GM18868 (cell line): ENCODE data around the gene MCUB.
"Not testable (repeated sequence)": the region's sequence is repeated elsewhere in the genome, so short reads cannot be mapped to it uniquely, and the experiment has no call there.

Experiments used
- ATAC-seq: cut with Tn5 transposase; IDR thresholded peaks from one replicate; pipeline ENCODE4 v1.9.1; 2021; ENCODE audit warnings: mild to moderate bottlenecking, moderate library complexity; ENCODE audit not compliant: unreplicated experiment

Gene MCUB

GRCh38 chr4:109578846-109579245 lies 18.8 kb downstream of the MCUB start:
- ATAC-seq = no peak

GRCh38 chr4:109579997-109580396 lies 20.0 kb downstream of the MCUB start:
- not testable (repeated sequence) for ATAC-seq

GRCh38 chr4:109588176-109588575 lies 28.1 kb downstream of the MCUB start:
- ATAC-seq = peak; percentile 99

GRCh38 chr4:109589119-109589518 lies 29.1 kb downstream of the MCUB start:
- no peak for ATAC-seq

DNA sequence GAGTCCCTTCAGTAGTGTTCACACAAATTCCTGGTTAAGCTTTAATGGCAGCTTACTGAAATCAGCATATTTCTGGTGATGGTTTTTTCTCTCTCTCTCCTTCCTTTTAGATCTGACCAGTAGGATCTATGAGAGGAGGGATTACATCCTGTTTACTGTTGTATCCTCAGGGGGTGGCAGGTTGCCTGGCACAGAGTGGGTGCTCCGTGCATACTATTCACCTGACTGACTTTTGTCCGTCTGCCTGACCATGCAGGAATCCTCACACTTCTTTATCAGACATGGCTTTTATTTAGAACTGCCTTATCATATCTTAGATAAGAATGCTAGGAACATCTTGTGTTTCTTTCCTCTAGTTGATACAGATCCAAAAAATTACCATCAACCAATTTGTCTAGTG lies 29.6 kb downstream of the MCUB start:
- no peak for ATAC-seq

GRCh38 chr4:109590905-109591304 lies 30.9 kb downstream of the MCUB start:
- ATAC-seq = no peak

DNA sequence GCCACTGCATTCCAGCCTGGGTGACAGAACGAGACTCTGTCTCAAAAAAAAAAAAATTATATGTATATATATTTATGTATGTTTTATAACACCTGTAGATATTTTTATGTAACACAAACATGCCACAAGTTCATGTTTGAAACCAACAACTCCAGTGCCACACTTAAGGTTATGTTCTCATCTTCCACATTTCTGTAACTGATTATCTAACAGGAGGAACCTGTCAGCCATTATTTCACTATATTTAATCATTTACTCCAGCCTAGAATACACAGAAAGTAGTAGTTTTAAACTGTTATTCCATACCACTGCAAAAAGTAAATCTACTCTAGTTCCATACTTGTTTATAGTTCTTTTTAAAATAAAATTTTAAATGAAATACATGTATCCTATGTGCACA lies 32.3 kb downstream of the MCUB start:
- no peak for ATAC-seq

GRCh38 chr4:109595123-109595522 lies 35.1 kb downstream of the MCUB start:
- ATAC-seq = not testable (repeated sequence)

DNA sequence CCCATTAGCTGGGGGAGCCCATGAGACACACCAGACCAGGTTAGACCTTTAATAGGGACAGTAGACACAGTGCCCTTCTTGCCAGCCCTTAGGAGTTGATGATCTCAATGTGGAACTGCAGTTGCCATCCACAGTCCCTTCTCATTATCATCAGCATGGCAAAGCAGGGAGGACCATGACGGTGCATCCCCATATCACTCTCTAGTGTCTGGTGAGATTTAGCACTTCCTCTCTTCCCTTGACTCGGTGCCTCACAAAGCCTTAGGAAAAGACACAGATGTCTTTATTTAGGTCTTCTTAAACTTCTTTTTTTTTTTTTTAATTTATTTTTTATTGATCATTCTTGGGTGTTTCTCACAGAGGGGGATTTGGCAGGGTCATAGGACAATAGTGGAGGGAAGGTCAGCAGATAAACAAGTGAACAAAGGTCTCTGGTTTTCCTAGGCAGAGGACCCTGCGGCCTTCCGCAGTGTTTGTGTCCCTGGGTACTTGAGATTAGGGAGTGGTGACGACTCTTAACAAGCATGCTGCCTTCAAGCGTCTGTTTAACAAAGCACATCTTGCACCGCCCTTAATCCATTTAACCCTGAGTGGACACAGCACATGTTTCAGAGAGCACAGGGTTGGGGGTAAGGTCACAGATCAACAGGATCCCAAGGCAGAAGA lies 36.5 kb downstream of the MCUB start:
- not testable (repeated sequence) for ATAC-seq

DNA sequence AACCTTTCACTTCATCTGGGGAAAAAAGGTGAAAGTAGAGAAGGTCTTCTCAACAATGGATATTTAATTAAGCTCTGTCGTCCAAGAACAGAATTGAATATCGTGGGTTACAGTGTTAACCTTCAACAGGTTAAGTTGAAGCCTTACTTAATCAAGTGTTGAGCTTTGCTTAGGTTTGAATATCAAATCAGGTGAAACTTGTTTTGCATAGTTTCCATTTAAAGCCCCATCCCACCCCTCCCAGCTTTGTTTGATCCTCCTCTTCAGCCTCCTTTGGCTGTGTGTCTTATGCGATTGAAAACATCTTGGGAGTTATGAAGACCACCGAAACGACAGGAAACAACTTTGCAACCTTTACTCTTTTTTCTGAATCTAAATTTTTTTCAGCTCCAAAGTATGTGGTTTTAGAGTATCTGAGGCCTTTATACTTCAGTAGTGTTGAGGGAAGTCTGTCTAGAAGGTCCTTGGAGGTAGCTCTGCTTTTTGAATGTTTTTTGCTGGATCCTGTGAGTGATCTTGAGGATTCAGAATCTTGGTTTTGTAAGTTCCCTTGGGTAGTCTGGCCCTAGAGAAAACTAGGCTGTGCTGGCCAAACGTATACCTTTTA lies 39.1 kb downstream of the MCUB start:
- no peak for ATAC-seq

GRCh38 chr4:109600431-109600830 lies 40.4 kb downstream of the MCUB start:
- no peak for ATAC-seq

GRCh38 chr4:109601336-109601735 lies 41.3 kb downstream of the MCUB start:
- ATAC-seq = no peak

- ATAC-seq = no peak
Measured at GRCh38 chr4:109607976-109608375, 47.9 kb downstream of the MCUB start.

GRCh38 chr4:109608879-109609278 lies 48.8 kb downstream of the MCUB start:
- ATAC-seq = no peak

DNA sequence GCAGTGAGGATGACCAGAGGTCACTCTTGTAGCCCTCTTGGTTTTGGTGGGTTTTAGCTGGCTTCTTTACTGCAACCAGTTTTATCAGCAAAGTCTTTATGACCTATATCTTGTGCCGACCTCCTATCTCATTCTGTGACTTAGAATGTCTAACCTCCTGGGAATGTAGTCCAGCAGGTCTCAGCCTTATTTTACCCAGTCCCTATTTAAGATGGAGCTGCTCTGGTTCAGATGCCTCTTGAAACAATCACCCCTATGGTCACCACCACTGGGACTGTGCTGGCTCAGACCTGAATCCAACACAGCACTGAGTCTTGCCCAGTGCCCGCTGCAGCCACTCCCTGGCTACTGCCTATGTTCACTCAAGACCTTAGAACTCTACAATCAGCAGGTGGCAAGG lies 49.4 kb downstream of the MCUB start:
- no peak for ATAC-seq

GRCh38 chr4:109610489-109610888 lies 50.4 kb downstream of the MCUB start:
- no peak for ATAC-seq

DNA sequence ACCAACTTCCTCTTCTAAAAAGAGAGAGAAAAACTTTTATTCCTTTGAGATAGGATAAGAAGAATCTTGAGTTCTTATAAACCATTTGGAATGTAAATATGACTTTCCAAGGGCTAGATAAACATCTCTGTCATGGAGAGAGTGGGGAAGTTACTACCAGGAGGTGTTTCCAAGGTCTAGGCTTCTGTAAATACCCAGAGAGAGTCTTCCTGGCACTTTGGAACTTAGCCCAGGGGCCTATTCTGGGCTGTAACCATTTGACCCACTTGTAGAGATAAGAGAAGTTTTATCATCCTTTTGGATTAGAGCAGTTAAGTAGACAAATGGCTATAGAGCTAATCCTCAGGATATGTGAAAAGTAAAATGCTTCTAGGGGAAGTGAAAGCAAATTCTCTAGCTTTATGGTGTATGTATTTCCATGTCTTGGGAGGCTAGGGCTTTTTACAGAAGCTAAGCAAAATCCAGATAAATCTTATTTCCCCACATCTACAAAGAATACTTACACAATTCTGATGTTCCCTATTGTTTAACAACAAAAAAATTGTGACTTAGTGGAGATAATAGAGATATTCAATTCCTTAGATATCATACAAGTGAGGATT lies 51.1 kb downstream of the MCUB start:
- no peak for ATAC-seq

GRCh38 chr4:109614015-109614414 lies 54.0 kb downstream of the MCUB start:
- no peak for ATAC-seq

- ATAC-seq = no peak
Measured at GRCh38 chr4:109614466-109614865, 54.4 kb downstream of the MCUB start.

DNA sequence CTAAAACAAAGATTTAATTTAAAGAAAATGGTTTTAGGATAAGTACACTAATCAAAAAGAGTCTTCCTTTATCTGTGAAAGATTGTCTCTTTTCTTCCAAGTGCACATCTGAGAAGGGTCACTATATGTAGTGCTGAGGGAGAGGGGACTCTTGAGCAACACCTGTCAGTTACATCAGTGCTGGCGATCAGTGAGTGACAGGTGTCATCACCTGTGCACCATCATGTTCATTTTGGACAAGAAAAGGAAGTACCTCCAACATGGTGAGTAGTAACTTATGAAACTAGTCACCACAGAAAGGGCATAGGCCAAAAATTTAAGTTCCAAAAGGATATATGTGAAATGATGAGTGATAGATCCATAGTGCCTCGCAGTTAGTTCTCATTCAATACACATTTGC lies 55.7 kb downstream of the MCUB start:
- ATAC-seq = no peak

- ATAC-seq = no peak
Measured at GRCh38 chr4:109616243-109616642, 56.2 kb downstream of the MCUB start.

DNA sequence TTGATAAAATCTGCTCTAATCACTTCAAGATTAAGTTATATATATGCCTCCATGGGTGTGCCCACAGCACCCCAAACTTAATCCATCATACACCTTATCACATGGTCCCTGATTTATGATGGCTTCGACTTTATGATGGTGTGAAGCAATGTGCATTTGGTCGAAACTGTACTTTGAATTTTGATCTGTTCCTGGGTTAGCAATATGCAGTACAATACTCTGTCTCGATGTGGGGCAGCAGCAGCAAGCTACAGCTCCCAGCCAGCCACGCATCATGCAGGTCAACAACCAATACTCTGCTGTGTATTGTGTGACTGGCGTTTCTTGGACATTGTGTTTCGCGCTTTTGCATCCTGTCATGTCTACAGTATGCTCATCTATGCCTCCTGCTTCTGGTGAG lies 62.6 kb downstream of the MCUB start:
- ATAC-seq = no peak
